ENCODE measurements around the gene DSCAM.

Gene DSCAM

GRCh38 chr21:40640266-40640789 lies 206.6 kb downstream of the DSCAM start:
- DNase-seq = no peak

- no peak for DNase-seq
Measured at GRCh38 chr21:40639616-40640194, 207.3 kb downstream of the DSCAM start.

- DNase-seq = no peak
Measured at GRCh38 chr21:40638466-40639251, 208.3 kb downstream of the DSCAM start.

GRCh38 chr21:40636026-40636425 lies 210.9 kb downstream of the DSCAM start:
- DNase-seq = no peak

- no peak for DNase-seq
Measured at GRCh38 chr21:40635391-40635790, 211.6 kb downstream of the DSCAM start.

GRCh38 chr21:40634141-40634540 lies 212.8 kb downstream of the DSCAM start:
- no peak for DNase-seq

- no peak for DNase-seq
Measured at GRCh38 chr21:40633048-40633447, 213.9 kb downstream of the DSCAM start.

- no peak for DNase-seq
Measured at GRCh38 chr21:40631211-40631610, 215.7 kb downstream of the DSCAM start.

GRCh38 chr21:40625991-40626390 lies 221.0 kb downstream of the DSCAM start:
- DNase-seq = no peak

GRCh38 chr21:40623528-40623927 lies 223.4 kb downstream of the DSCAM start:
- DNase-seq = no peak

- no peak for DNase-seq
Measured at GRCh38 chr21:40622531-40622930, 224.4 kb downstream of the DSCAM start.

GRCh38 chr21:40620386-40621145 lies 226.4 kb downstream of the DSCAM start:
- no peak for DNase-seq

- DNase-seq = no peak
Measured at GRCh38 chr21:40618191-40618973, 228.6 kb downstream of the DSCAM start.

GRCh38 chr21:40616377-40616704 lies 230.6 kb downstream of the DSCAM start:
- DNase-seq = no peak

- DNase-seq = no peak
Measured at GRCh38 chr21:40615505-40616376, 231.2 kb downstream of the DSCAM start.

- DNase-seq = no peak
Measured at GRCh38 chr21:40613546-40614030, 233.4 kb downstream of the DSCAM start.

- no peak for DNase-seq
Measured at GRCh38 chr21:40610345-40610744, 236.6 kb downstream of the DSCAM start.

- no peak for DNase-seq
Measured at GRCh38 chr21:40606341-40606740, 240.6 kb downstream of the DSCAM start.

- no peak for DNase-seq
Measured at GRCh38 chr21:40605094-40605493, 241.9 kb downstream of the DSCAM start.

GRCh38 chr21:40603774-40604173 lies 243.2 kb downstream of the DSCAM start:
- DNase-seq = no peak

- no peak for DNase-seq
Measured at GRCh38 chr21:40602080-40602479, 244.9 kb downstream of the DSCAM start.

- no peak for DNase-seq
Measured at GRCh38 chr21:40595806-40596205, 251.2 kb downstream of the DSCAM start.
